ENCODE data around the gene PAH.

GRCh38 chr12:102912258-102912657 lies 4.8 kb downstream of the PAH start:
- TF ChIP-seq MXI1 (IDR thresholded peaks at IDR 0.05; ENCODE audit: borderline replicate concordance, low read depth, low read length) = no peak
- no peak for TF ChIP-seq CTCF (conservative IDR thresholded peaks at IDR 0.05; ENCODE audit: low read depth, low read length)
- no peak; the same call in 1 of the 2 replicates for TF ChIP-seq USF2 (IDR thresholded peaks at IDR 0.05; ENCODE audit: low read depth, low read length)
- no peak for TF ChIP-seq POLR2A (IDR thresholded peaks at IDR 0.05; ENCODE audit: low read depth, low read length)

Data from IMR-90 (cell line).